NCI-H524 treated with DMSO at 0.1 percent for 48 hours (cell line): ENCODE results near the gene SLC6A6.

ENCODE experiments used
- DNase-seq: peaks from one replicate; lab custom pipeline; 2025; lab: John Stamatoyannopoulos, UW

The SLC6A6 gene

GRCh38 chr3:14372587-14372986 is 29.8 kb upstream of the SLC6A6 start:
- no peak for DNase-seq

DNA sequence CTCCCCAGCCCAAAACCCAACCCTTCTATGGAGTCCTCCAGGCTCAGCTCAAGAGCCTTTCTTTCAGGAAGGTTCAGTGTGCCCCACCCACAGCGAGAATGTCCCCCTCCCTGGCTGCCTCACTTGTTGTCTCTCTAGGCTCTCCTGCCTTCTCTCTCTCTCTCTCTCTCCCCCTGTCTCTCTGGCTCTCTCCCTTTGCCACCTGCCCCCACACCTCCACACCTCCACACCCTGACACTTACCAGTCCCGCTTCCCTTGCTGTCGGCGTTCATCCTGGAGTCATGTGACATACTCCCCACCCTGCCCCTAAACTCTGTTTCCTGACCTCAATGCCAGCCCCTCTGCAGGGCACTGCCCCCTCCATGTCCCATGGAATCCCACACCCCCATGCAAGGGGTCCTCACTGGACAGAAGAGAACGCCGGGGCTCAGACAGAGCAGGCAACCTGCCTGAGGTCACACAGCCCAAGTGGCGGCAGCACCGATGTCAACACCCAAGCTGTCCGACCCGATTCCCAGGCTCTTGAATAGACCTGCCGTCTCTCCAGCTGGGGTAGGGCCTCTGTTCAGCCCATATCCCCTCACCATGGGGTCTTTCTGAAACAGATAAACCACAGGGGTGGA is 28.5 kb upstream of the SLC6A6 start:
- no peak for DNase-seq

- no peak for DNase-seq
These were observed 27.9 kb upstream of the SLC6A6 start for GRCh38 chr3:14374444-14374883.

- DNase-seq = no peak
These were observed 27.2 kb upstream of the SLC6A6 start for GRCh38 chr3:14375192-14375591.

DNA sequence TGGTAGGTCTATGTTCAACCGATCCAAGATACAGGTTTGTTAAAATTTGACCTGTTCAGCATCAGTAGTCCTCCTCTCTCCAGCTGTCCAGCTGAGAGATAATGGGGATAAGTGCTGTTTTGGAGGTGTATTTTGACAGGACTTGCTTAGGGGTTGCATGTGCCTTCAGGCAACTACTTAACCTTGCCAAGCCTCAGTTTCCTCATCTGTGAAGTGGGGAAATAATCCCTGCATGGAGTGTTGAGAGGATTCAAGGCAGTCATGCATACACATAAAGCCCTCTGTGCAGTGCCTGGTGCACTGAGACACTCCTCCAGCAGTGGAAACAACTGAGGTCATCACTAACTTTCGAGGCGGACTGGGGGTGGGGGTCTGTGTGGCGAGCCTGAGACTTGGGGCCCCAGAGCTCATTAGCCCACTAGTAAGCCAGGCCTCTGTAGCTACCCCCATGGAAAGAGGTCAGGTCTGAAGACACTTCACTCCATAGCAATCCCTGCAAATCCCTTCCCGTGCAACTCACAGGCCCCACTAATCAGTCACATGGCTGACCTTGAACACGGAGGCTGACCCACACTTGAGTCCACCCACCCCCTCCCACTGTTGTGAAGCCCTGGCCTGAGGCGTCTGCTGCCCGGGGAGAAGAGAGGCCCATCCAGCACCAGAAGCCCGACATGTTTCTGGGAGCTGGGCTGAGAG is 25.9 kb upstream of the SLC6A6 start:
- DNase-seq = no peak

- no peak for DNase-seq
These were observed 25.2 kb upstream of the SLC6A6 start for GRCh38 chr3:14377044-14377837.

GRCh38 chr3:14377838-14378169 is 24.6 kb upstream of the SLC6A6 start:
- DNase-seq = no peak

- DNase-seq = no peak
These were observed 24.0 kb upstream of the SLC6A6 start for GRCh38 chr3:14378415-14378814.

DNA sequence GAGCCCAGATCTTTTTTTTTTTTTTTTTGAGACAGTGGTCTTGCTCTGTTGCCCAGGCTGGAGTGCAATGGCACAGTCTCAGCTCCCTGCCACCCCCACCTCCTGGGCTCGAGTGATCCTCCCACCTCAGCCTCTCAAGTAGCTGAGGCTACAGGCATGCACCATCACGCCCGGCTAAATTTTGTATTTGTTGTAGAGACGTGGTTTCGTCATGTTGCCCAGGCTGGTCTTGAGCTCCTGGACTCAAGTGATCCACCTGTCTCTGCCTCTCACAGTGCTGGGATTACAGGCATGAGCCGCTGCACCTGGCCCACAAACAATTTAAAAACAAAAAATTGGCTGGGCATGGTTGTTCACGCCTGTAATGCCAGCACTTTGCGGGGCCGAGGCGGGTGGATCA is 22.6 kb upstream of the SLC6A6 start:
- DNase-seq = no peak

DNA sequence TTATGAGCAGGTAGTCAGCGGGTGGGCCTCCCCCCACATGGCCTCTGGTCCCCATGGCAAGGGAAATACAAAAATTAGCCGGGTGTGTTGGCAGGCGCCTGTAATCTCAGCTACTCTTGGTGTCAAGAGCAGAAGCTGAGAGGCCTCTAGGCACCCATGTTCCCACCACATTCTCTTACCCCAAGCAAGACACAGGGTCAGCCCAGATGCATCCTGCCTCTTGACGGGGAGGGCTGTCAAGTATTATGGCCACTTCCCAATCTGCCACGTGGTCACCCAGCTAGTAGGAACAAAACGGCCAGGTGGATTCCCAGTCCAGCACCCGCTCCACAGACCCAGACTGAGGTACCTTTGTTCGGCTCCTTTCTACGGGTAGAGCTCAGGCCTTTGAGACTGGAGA is 16.2 kb upstream of the SLC6A6 start:
- DNase-seq = no peak

DNA sequence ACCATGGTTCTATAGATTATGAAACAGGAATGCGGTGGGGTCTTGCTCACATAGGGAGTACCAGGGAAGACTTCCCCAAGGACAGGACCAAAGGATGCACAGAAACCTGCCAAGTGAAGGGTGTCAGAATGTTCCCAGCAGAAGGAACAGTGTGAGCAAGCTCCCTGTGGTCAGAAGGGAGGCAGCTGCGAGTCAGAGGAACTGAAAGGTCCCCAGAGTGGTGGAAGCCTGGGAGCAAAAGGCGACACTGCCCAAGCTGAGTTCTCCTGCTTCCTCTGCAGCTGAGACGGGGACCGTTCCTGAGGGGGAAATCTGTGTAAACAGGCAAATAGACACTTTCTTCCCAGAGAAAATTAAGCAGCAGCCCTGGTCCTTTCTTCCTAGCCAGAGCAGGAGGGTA is 14.2 kb upstream of the SLC6A6 start:
- DNase-seq = no peak

- no peak for DNase-seq
These were observed 13.2 kb upstream of the SLC6A6 start for GRCh38 chr3:14389166-14389606.

- no peak for DNase-seq
These were observed 12.7 kb upstream of the SLC6A6 start for GRCh38 chr3:14389716-14390115.

- DNase-seq = no peak
These were observed 11.4 kb upstream of the SLC6A6 start for GRCh38 chr3:14391033-14391432.

DNA sequence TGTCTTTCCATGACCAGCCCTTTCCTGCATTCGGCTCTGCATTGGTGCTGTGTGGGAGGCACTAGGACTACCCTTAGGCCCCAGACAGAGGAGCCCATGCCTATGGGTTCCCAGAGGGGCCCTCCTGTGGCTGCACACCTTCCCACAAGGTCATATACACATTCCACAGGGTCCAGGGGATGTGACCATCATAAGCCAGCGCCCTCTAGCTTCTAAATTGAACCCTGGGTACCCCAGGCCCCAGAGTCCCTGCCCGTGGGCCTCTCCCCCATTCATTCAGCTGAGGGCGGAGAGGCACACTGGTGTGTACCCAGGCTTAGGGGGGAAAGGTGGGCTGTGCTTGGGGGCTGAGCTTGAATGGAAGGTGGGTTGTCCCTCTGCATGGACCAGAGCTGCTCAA is 10.2 kb upstream of the SLC6A6 start:
- DNase-seq = no peak

- DNase-seq = no peak
These were observed 9.5 kb upstream of the SLC6A6 start for GRCh38 chr3:14392803-14393319.

GRCh38 chr3:14393440-14394106 is 8.8 kb upstream of the SLC6A6 start:
- no peak for DNase-seq

DNA sequence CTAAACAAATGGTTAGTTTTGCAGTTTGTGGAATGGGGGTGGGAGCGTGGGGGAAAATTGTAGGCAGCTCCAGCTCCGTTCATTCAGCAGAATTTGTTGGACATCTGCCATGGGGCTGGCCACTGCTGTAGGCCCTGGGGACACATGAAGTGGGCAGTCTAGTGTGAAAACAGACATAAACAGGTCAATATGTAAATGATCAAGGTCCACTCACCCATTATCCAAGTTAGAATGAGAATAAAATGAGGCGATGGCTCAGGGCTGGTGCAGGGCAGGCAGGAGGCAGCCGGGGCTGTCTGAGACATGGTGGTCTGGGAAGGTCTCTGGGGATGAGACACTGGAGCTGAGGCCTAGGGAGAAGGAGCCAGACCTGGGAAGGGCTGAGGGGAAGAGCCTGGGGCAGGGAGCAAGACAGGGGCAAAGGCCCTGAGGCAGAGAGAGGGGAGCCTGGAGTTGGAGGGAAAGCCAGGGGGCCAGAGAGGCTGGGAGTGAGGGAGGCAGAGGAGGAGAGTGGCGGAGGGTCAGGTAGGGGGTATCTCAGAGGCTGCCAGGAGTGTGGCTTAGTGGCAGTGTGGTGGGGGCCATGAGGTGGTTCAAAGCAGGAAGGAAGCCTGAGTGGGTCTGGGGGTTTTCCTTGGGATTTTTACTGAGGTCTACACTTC is 6.2 kb upstream of the SLC6A6 start:
- DNase-seq = no peak

- no peak for DNase-seq
These were observed 5.4 kb upstream of the SLC6A6 start for GRCh38 chr3:14397046-14397445.

- no peak for DNase-seq
These were observed 4.9 kb upstream of the SLC6A6 start for GRCh38 chr3:14397531-14397930.

DNA sequence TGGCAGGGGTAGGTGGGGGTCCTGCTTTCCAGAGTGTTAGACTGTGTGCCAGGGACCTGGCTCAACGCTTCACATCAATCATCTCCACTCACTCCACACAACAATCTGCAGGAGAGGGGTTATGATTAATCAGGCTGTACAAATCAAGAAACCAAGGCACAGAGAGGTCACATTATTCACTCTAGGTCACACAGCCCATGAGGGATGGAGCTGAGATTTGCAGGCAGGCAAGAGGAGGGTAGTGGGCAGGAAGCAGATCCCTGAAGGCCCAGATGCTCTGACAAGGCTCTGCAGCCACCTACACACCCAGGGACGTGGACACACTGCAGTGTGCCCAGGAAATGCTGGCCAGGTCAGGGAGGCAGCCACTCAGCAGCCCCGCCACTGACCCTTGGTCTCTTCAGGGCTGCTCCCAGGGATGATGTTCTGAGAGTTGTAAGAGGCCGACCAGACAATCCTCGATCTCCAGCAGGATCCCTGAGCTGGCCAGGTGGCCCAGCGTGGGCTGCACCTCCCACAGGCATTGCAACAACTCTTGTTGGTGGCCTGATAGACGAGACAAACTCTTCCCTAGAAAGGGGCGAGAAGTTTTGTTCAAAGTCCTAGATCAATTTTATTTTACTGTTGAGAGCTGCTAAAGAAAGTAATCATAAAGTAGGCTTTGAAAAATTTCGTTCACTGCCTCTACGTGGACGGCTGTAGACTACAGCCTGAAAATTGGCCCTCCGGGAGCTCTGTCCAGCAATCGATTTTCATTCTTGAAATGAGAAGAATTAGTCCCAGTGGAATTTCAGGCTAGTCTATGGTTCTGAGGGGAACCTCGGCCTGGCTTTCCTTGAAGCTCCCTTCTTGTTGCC is 4.2 kb upstream of the SLC6A6 start:
- no peak for DNase-seq
